22Rv1 (cell line): Measurements from ENCODE around the gene RASGEF1B.

Experiments
- ZFX ChIP-seq: fragments of 450-650 bp; IDR thresholded peaks from 2 replicates; pipeline ENCODE4 v1.6.1; 2017; ENCODE audit warnings: antibody characterized with exemption, borderline replicate concordance
- TF ChIP-seq, protein P1 (sequence below): fragments of 450-650 bp; IDR thresholded peaks from 2 replicates; pipeline ENCODE4 v1.5.1; 2017; ENCODE audit warnings: mild to moderate bottlenecking

GRCh38 chr4:81380437-81380836, 91.3 kb downstream of the RASGEF1B start:
- TF ChIP-seq, protein P1, sequence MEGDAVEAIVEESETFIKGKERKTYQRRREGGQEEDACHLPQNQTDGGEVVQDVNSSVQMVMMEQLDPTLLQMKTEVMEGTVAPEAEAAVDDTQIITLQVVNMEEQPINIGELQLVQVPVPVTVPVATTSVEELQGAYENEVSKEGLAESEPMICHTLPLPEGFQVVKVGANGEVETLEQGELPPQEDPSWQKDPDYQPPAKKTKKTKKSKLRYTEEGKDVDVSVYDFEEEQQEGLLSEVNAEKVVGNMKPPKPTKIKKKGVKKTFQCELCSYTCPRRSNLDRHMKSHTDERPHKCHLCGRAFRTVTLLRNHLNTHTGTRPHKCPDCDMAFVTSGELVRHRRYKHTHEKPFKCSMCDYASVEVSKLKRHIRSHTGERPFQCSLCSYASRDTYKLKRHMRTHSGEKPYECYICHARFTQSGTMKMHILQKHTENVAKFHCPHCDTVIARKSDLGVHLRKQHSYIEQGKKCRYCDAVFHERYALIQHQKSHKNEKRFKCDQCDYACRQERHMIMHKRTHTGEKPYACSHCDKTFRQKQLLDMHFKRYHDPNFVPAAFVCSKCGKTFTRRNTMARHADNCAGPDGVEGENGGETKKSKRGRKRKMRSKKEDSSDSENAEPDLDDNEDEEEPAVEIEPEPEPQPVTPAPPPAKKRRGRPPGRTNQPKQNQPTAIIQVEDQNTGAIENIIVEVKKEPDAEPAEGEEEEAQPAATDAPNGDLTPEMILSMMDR: no peak
- no peak for TF ChIP-seq ZFX
